ENCODE results near the gene SPDYE4. TPM values are rescaled to one million over a fixed set of nuclear protein-coding genes. Genes with fewer than 3 reads are reported as not detected.
A peak's percentile ranks its signal among the peaks of the same experiment; 100 is the strongest.

The SPDYE4 gene
- total RNA-seq, 1 experiment from 2014 or later, result not detected

DNA sequence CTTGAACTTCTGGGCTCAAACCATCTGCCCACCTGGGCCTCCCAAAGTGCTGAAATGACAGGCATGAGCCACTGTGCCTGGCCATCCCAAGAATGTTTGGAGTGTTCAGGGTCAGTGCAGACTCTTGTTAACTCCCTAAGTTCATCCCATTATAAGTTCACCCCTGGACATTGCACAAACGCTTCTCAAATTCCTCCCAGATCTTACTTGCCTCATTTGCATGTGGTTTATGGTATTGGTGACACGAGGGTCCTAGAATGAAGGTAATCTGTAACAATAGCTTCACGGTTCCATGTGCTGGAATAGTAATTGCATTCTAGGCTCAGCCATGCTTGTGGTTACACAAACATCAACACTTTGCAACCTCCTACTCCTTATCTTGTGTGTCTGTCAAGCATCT, 8.7 kb downstream of the SPDYE4 start:
- no peaks in the 10 kb centered on the region for H3K36me3 ChIP-seq
- H3K27me3 ChIP-seq, result peaks cover 10% of the 10 kb centered on the region
- no peak overlapping the region for H3K4me3 ChIP-seq
- no peaks in the 10 kb centered on the region for H3K9me3 ChIP-seq
- DNase-seq, result no peak

DNA sequence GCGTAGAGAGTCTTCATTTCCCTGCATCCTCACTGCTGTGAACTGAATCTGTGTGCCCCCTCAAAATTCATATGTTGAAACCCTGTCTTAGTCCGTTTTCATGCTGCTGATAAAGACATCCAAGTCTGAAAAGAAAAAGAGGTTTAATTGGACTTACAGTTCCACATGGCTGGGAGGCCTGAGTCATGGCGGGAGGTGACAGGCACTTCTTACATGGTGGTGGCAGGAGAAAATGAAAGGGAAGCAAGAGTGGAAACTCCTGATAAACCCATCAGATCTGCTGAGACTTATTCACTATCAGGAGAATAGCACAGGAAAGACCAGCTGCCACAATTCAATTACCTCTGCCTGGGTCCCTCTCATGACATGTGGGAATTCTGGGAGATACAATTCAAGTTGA, 10.6 kb downstream of the SPDYE4 start:
- no peaks in the 10 kb centered on the region for H3K36me3 ChIP-seq
- no peak overlapping the region for H3K4me3 ChIP-seq
- DNase-seq, result no peak
- no peaks in the 10 kb centered on the region for H3K9me3 ChIP-seq
- peaks cover 10% of the 10 kb centered on the region for H3K27me3 ChIP-seq

DNA sequence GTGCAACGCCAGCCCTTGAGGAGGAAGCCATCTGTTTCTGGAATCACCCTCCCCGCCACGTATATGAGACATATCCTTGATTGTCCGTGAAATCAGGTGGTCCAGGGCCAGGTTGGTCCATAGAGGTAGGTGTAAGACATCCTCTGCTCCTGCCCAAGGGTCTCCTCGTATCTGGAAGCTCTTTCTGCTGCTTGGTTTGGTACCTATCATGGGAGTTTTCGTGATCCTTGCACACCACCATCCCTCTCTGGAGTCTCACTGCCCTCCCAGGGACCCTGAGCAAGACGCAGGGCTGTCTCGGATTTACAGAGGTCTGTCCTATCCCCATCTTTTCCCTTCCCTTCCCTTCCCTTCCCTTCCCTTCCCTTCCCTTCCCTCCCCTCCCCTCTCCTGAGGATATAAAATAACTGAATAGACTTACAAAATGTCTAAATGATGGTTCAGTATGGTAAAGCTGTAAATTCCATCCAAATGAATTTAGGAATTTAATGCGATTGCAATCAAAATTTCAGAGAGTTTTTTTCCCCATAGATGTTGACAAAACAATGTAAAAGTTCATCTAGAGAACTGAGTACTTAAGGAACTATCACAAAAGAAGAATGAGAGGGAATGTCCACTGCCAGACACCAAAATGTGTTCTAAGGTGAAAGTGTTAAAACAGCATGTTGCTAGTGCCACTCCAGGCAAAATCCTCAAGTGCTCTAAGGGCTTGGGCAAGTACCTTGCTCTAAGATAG, 11.7 kb downstream of the SPDYE4 start:
- Histone ChIP-seq H3K36me3 (no peaks in the 10 kb centered on the region), H3K4me3 (peak overlapping the region; percentile 55), H3K9me3 (no peaks in the 10 kb centered on the region), H3K27me3 (peaks cover 10% of the 10 kb centered on the region)
- no peak for DNase-seq

- Histone ChIP-seq H3K9me3 (no peaks in the 10 kb centered on the region), H3K4me3 (peak overlapping the region; percentile 55), H3K27me3 (peaks cover 10% of the 10 kb centered on the region), H3K36me3 (no peaks in the 10 kb centered on the region)
- DNase-seq, result peak; percentile 66
Observed at GRCh38 chr17:8745586-8746500, 12.5 kb downstream of the SPDYE4 start.

GRCh38 chr17:8744086-8744785, 14.1 kb downstream of the SPDYE4 start:
- H3K27me3 ChIP-seq, result peaks cover 10% of the 10 kb centered on the region
- H3K4me3 ChIP-seq, result no peak overlapping the region
- no peaks in the 10 kb centered on the region for H3K36me3 ChIP-seq
- no peaks in the 10 kb centered on the region for H3K9me3 ChIP-seq
- DNase-seq, result no peak

GRCh38 chr17:8742819-8743218, 15.5 kb downstream of the SPDYE4 start:
- no peaks in the 10 kb centered on the region for H3K9me3 ChIP-seq
- peaks cover 7% of the 10 kb centered on the region for H3K27me3 ChIP-seq
- no peak overlapping the region for H3K4me3 ChIP-seq
- DNase-seq, result no peak
- no peaks in the 10 kb centered on the region for H3K36me3 ChIP-seq

- DNase-seq, result no peak
- Histone ChIP-seq H3K4me3 (no peak overlapping the region), H3K27me3 (peaks cover 7% of the 10 kb centered on the region), H3K36me3 (no peaks in the 10 kb centered on the region), H3K9me3 (no peaks in the 10 kb centered on the region)
Observed at GRCh38 chr17:8742274-8742673, 16.1 kb downstream of the SPDYE4 start.

- H3K36me3 ChIP-seq, result no peaks in the 10 kb centered on the region
- H3K27me3 ChIP-seq, result peaks cover 5% of the 10 kb centered on the region; the same call in 1 of the 2 replicates
- no peak for DNase-seq
- H3K9me3 ChIP-seq, result no peaks in the 10 kb centered on the region
- H3K4me3 ChIP-seq, result no peak overlapping the region
Observed at GRCh38 chr17:8741771-8742170, 16.6 kb downstream of the SPDYE4 start.

DNA sequence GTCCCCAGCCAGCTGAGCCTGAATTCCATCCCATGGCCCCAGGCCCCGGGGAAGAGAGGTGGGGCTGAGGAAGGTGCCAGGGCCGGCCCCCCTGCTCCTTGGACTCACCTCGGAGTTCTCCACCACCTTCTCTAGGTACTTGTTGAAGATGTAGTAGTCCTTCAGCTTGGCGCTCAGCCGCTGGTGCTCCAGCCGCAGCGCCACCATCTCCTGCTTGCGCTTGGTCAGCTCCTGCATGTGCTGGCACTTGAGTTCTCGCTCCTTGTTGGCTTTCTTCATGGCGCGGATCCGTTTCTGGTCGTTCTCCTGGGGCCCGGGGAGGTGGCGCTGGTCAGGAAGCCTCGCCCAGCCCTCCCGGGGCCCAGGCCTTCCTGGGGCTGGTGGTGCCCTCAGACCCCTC, 17.0 kb downstream of the SPDYE4 start:
- no peak for DNase-seq
- Histone ChIP-seq H3K9me3 (no peaks in the 10 kb centered on the region), H3K4me3 (no peak overlapping the region), H3K36me3 (no peaks in the 10 kb centered on the region), H3K27me3 (peaks cover 3% of the 10 kb centered on the region; the same call in 1 of the 2 replicates)

DNA sequence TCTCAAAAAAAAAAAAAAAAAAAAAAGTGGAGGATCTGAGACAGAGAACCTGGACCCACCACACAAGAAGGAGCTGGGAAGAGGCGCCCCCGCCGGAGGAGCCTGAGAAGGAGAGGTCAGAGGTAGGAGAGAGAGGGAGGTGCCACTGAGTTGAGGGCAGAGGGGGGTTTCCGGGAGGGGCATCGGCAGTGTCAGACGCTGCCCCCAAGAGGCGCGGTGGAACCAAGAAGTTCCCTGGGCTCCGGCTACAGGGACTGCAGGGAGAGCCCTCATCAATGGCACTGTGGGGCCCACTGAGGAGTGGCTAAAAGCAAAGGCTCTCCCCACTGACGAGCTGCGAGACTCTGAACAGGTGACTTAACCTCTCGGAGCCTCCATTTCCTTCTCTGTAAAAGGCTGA, 17.9 kb downstream of the SPDYE4 start:
- Histone ChIP-seq H3K9me3 (no peaks in the 10 kb centered on the region), H3K36me3 (no peaks in the 10 kb centered on the region), H3K27me3 (no peaks in the 10 kb centered on the region; the same call in 1 of the 2 replicates), H3K4me3 (no peak overlapping the region)
- DNase-seq, result no peak

- Histone ChIP-seq H3K4me3 (no peak overlapping the region), H3K36me3 (no peaks in the 10 kb centered on the region), H3K9me3 (no peaks in the 10 kb centered on the region), H3K27me3 (no peaks in the 10 kb centered on the region; the same call in 1 of the 2 replicates)
- no peak for DNase-seq
Observed at GRCh38 chr17:8739097-8739496, 19.2 kb downstream of the SPDYE4 start.

DNA sequence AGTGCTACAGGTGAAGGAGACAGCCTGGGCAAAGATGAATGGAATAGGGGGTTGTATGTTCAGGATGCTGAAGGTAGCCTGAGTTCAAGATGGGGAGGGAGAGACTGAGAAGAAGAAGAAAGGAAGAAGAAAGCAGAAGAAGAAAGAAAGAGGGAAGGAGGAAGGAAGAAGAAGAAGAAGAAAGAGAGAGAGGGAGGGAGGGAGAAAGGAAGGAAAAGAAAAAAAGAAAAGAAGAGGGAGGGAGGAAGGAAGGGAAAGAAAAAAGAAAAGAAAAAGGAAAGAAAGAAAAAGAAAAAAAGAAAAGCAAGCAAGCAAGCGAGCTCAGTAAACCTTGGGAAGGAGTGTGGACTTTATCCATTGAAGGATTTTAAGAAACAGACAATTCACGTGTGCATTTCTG, 21.6 kb downstream of the SPDYE4 start:
- H3K9me3 ChIP-seq, result no peaks in the 10 kb centered on the region
- no peak overlapping the region for H3K4me3 ChIP-seq

DNA sequence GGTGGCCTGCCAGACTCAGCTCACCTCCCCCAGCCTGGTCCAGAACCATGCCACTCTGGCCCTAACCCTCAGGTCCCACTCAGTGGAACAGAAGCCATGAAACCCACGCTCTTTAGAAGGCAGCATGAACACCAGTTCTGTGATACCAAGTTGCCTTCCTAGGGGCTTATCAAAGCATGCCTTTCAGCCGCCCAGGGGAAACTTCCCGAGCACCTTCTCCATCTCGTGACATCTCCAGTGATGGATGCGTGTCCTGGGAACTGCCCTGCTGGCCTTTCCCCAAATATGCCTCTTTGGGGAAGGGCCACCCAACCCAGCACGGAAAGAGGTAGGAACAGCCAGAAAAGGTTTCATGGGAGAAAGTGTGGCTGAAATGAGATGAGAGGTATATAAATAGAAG, 22.0 kb downstream of the SPDYE4 start:
- Histone ChIP-seq H3K9me3 (no peaks in the 10 kb centered on the region), H3K36me3 (no peaks in the 10 kb centered on the region), H3K4me3 (no peak overlapping the region), H3K27me3 (no peaks in the 10 kb centered on the region; the same call in 1 of the 2 replicates)
- DNase-seq, result no peak

More for the DNA sequence above, 21.6 kb downstream of the SPDYE4 start:
- Histone ChIP-seq H3K36me3 (no peaks in the 10 kb centered on the region), H3K27me3 (no peaks in the 10 kb centered on the region; the same call in 1 of the 2 replicates)
- DNase-seq, result no peak

- no peaks in the 10 kb centered on the region for H3K36me3 ChIP-seq
- H3K4me3 ChIP-seq, result no peak overlapping the region
- no peaks in the 10 kb centered on the region for H3K9me3 ChIP-seq
- DNase-seq, result no peak
- H3K27me3 ChIP-seq, result no peaks in the 10 kb centered on the region; the same call in 1 of the 2 replicates
Observed at GRCh38 chr17:8735336-8735939, 22.9 kb downstream of the SPDYE4 start.

GRCh38 chr17:8734876-8735275, 23.5 kb downstream of the SPDYE4 start:
- no peak for DNase-seq
- no peaks in the 10 kb centered on the region for H3K36me3 ChIP-seq
- no peaks in the 10 kb centered on the region for H3K9me3 ChIP-seq
- no peak overlapping the region for H3K4me3 ChIP-seq
- H3K27me3 ChIP-seq, result no peaks in the 10 kb centered on the region; the same call in 1 of the 2 replicates

- no peak for DNase-seq
- Histone ChIP-seq H3K36me3 (no peaks in the 10 kb centered on the region), H3K27me3 (no peaks in the 10 kb centered on the region; the same call in 1 of the 2 replicates)
Observed at GRCh38 chr17:8732406-8733085, 25.8 kb downstream of the SPDYE4 start.

More at GRCh38 chr17:8732406-8733085, 25.8 kb downstream of the SPDYE4 start:
- no peaks in the 10 kb centered on the region for H3K9me3 ChIP-seq
- H3K4me3 ChIP-seq, result no peak overlapping the region
